NCI-H82 treated with DMSO at 0.1 percent for 48 hours (cell line): ENCODE results near the gene DROSHA.
"Not testable (repeated sequence)": the region's sequence is repeated elsewhere in the genome, so short reads cannot be mapped to it uniquely, and the experiment has no call there.

Experiments
- DNase-seq: peaks from one replicate; lab custom pipeline; 2025; ENCODE audit not compliant: unreplicated experiment; lab: John Stamatoyannopoulos, UW

Gene DROSHA

GRCh38 chr5:31382051-31382878, 149.6 kb downstream of the DROSHA start:
- no peak for DNase-seq

- DNase-seq: no peak
Observed at GRCh38 chr5:31381299-31381698, 150.6 kb downstream of the DROSHA start.

GRCh38 chr5:31380049-31380448, 151.8 kb downstream of the DROSHA start:
- no peak for DNase-seq

- no peak for DNase-seq
Observed at GRCh38 chr5:31378838-31379237, 153.1 kb downstream of the DROSHA start.

- no peak for DNase-seq
Observed at GRCh38 chr5:31378136-31378535, 153.8 kb downstream of the DROSHA start.

GRCh38 chr5:31377274-31377946, 154.5 kb downstream of the DROSHA start:
- no peak for DNase-seq

GRCh38 chr5:31375999-31376720, 155.7 kb downstream of the DROSHA start:
- no peak for DNase-seq

GRCh38 chr5:31372124-31372523, 159.8 kb downstream of the DROSHA start:
- DNase-seq: no peak

GRCh38 chr5:31366941-31367340, 165.0 kb downstream of the DROSHA start:
- DNase-seq: no peak

- DNase-seq: no peak
Observed at GRCh38 chr5:31365776-31366175, 166.1 kb downstream of the DROSHA start.

- DNase-seq: no peak
Observed at GRCh38 chr5:31364881-31365636, 166.8 kb downstream of the DROSHA start.

- no peak for DNase-seq
Observed at GRCh38 chr5:31362931-31363568, 168.8 kb downstream of the DROSHA start.

- DNase-seq: no peak
Observed at GRCh38 chr5:31362529-31362900, 169.4 kb downstream of the DROSHA start.

GRCh38 chr5:31361704-31362528, 170.0 kb downstream of the DROSHA start:
- DNase-seq: not testable (repeated sequence)

- no peak for DNase-seq
Observed at GRCh38 chr5:31361234-31361633, 170.7 kb downstream of the DROSHA start.

GRCh38 chr5:31359839-31360238, 172.1 kb downstream of the DROSHA start:
- DNase-seq: no peak

- no peak for DNase-seq
Observed at GRCh38 chr5:31357038-31357437, 174.9 kb downstream of the DROSHA start.

GRCh38 chr5:31355337-31355736, 176.6 kb downstream of the DROSHA start:
- DNase-seq: no peak
